ENCODE data around the gene C1orf159.

C1orf159 gene

GRCh38 chr1:1075148-1075935 lies 40.5 kb downstream of the C1orf159 start (continued):
- no peak for TF ChIP-seq ZSCAN5A (tag by site-specific recombination; IDR thresholded peaks at IDR 0.05)
- TF ChIP-seq TCF7L2 (IDR thresholded peaks at IDR 0.05; ENCODE audit: borderline replicate concordance, low read depth, low read length), result no peak
- TF ChIP-seq ZSCAN18 (tag by site-specific recombination; IDR thresholded peaks at IDR 0.05), result no peak
- 0 out of 2 replicates have a peak, but pooled peaks have one; percentile 30 for TF ChIP-seq KLF8 (tag by site-specific recombination; IDR thresholded peaks at IDR 0.05)
- no peak for TF ChIP-seq PRDM10 (tag by site-specific recombination; IDR thresholded peaks at IDR 0.05)
- no peak for TF ChIP-seq ZNF791 (tag by site-specific recombination; IDR thresholded peaks at IDR 0.05)
- no peak for TF ChIP-seq ZNF211 (tag by site-specific recombination; IDR thresholded peaks at IDR 0.05; ENCODE audit: low read depth)
- no peak for TF ChIP-seq ZFHX2 (tag by site-specific recombination; conservative IDR thresholded peaks at IDR 0.05)
- no peak for TF ChIP-seq ZNF48 (tag by site-specific recombination; IDR thresholded peaks at IDR 0.05)

GRCh38 chr1:1074631-1075147 lies 41.2 kb downstream of the C1orf159 start:
- H3K36me3 ChIP-seq (ENCODE audit: control insufficient read depth in 2 of 2, insufficient read depth in 1 of 2, low read length in 2 of 2), result no peaks in the 10 kb centered on the region
- no peaks in the 10 kb centered on the region for H3K9me3 ChIP-seq (ENCODE audit: control insufficient read depth, insufficient read depth, low read depth, low read length)
- TF ChIP-seq GLIS2 (tag by site-specific recombination; IDR thresholded peaks at IDR 0.05) (no peak), ZNF391 (tag by site-specific recombination; IDR thresholded peaks at IDR 0.05; ENCODE audit: borderline replicate concordance, low read depth) (no peak), ZBTB49 (tag by site-specific recombination; IDR thresholded peaks at IDR 0.05; ENCODE audit: low read depth) (no peak), RBAK (tag by site-specific recombination; IDR thresholded peaks at IDR 0.05) (no peak), ZNF514 (tag by site-specific recombination; IDR thresholded peaks at IDR 0.05) (no peak), ZNF223 (tag by site-specific recombination; IDR thresholded peaks at IDR 0.05) (no peak), ZNF654 (tag by site-specific recombination; IDR thresholded peaks at IDR 0.05; ENCODE audit: low read depth) (no peak)
- H3K4me1 ChIP-seq (ENCODE audit: control insufficient read depth, insufficient read depth, low read length), result peaks cover 3% of the 10 kb centered on the region; the same call in 1 of the 2 replicates
- no peak overlapping the region for H3K27ac ChIP-seq (ENCODE audit: extremely low read depth, low read depth, low read length)
- POLR2A ChIA-PET, result interaction anchor here (1.0 kb wide), 1 partner anchor 61 kb away, joined by 3 read pairs; the partner anchor contains the start of gene ISG15
- CTCF ChIA-PET, result interaction anchor here (0.6 to 0.8 kb wide), 2 partner anchors 90 to 99 kb away, joined by 3 to 4 read pairs; no protein-coding TSS in a partner anchor
- no peak overlapping the region for H3K4me3 ChIP-seq (ENCODE audit: low read depth, low read length)
